NCI-H2227 (cell line): ENCODE measurements around the gene SLC45A3.

Experiments used
- DNase-seq: peaks from one replicate; lab custom pipeline; 2025; ENCODE audit not compliant: unreplicated experiment; lab: John Stamatoyannopoulos, UW

SLC45A3 gene

GRCh38 chr1:205669341-205670149, 10.8 kb downstream of the SLC45A3 start:
- no peak for DNase-seq

GRCh38 chr1:205668951-205669340, 11.4 kb downstream of the SLC45A3 start:
- no peak for DNase-seq

GRCh38 chr1:205667909-205668643, 12.2 kb downstream of the SLC45A3 start:
- no peak for DNase-seq

- no peak for DNase-seq
Measured at GRCh38 chr1:205666372-205667166, 13.7 kb downstream of the SLC45A3 start.

- DNase-seq: no peak
Measured at GRCh38 chr1:205665201-205666045, 14.9 kb downstream of the SLC45A3 start.

GRCh38 chr1:205664399-205665017, 15.8 kb downstream of the SLC45A3 start:
- no peak for DNase-seq

- no peak for DNase-seq
Measured at GRCh38 chr1:205663286-205663936, 16.9 kb downstream of the SLC45A3 start.

- DNase-seq: no peak
Measured at GRCh38 chr1:205662791-205663190, 17.5 kb downstream of the SLC45A3 start.

- no peak for DNase-seq
Measured at GRCh38 chr1:205662135-205662738, 18.1 kb downstream of the SLC45A3 start.

- no peak for DNase-seq
Measured at GRCh38 chr1:205661429-205662134, 18.7 kb downstream of the SLC45A3 start.

GRCh38 chr1:205660361-205660760, 19.9 kb downstream of the SLC45A3 start:
- DNase-seq: no peak

- peak; percentile 82 for DNase-seq
Measured at GRCh38 chr1:205658943-205659581, 21.2 kb downstream of the SLC45A3 start.

- DNase-seq: no peak
Measured at GRCh38 chr1:205656236-205656635, 24.1 kb downstream of the SLC45A3 start.

GRCh38 chr1:205652984-205653383, 27.3 kb downstream of the SLC45A3 start:
- DNase-seq: no peak

GRCh38 chr1:205650241-205650640, 30.1 kb downstream of the SLC45A3 start:
- no peak for DNase-seq

- no peak for DNase-seq
Measured at GRCh38 chr1:205645519-205645918, 34.8 kb downstream of the SLC45A3 start.

- no peak for DNase-seq
Measured at GRCh38 chr1:205642679-205643307, 37.5 kb downstream of the SLC45A3 start.

GRCh38 chr1:205639567-205639966, 40.7 kb downstream of the SLC45A3 start:
- no peak for DNase-seq
